Stimulated activated CD4-positive, alpha-beta T cell treated with anti-CD3 and anti-CD28 coated beads, Interleukin-15, amount 100 ng/mL, for 24 hours (primary cell): ENCODE results near the gene CDHR2.

Experiments
- DNase-seq: peaks from one replicate; pipeline ENCODE4 v3.0.0-alpha.2; 2020

The CDHR2 gene

DNA sequence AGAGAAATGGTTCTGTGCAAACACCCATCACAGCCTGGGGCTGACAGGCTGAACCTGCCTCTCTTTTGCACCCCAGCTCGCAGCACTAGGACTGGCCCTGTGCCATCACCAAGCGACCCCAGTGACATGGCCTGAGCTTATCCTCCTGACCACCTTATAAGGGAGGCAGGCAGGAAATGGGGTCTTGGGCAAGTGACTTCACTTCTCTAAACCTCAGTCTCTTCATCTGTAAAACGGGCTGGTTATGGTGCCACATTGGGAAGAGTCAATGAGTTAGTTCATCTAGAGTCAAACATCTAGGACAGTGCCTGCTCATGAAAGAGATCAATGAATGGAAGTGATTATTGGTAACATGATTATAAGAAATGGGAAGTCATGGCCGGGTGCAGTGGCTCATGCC, 75.0 kb downstream of the CDHR2 start:
- DNase-seq, result no peak

DNA sequence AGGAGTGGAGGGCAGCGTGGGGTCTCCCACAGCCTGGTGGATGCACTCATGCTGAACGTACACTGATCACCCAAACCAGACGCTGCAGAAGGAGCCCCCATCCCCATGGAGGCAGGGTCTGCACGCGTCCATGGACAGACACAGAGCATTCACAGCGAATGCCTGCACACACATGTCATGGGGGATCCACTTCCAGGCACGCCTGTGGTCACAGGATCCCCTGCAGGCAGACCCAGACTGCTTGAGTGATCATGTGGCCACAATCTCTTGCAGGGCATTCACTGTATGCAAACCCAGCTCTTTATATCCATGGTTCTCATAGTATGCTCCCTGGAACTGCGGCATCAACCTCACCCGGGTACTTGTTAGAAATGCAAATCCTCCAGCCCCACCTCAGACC, 75.8 kb downstream of the CDHR2 start:
- DNase-seq, result no peak

DNA sequence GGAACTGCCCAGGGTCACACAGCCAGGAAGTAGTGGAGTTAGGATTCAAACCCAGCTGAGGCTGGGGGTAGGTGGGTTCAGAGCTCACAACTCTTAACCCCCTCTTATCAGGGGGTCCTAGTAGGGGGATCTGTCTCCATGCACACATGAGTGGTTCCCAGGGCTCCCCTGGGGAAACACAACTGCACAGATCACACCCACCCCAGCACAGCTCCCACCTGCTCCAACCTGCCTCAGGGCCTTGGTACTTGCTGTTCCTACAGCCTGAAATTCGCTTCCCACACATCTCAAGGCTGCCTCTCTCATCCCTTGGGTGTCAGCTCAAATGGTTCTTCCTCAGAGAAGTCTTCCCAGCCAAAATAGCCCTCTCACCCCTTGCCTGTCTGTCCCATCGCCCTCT, 76.4 kb downstream of the CDHR2 start:
- DNase-seq, result no peak

DNA sequence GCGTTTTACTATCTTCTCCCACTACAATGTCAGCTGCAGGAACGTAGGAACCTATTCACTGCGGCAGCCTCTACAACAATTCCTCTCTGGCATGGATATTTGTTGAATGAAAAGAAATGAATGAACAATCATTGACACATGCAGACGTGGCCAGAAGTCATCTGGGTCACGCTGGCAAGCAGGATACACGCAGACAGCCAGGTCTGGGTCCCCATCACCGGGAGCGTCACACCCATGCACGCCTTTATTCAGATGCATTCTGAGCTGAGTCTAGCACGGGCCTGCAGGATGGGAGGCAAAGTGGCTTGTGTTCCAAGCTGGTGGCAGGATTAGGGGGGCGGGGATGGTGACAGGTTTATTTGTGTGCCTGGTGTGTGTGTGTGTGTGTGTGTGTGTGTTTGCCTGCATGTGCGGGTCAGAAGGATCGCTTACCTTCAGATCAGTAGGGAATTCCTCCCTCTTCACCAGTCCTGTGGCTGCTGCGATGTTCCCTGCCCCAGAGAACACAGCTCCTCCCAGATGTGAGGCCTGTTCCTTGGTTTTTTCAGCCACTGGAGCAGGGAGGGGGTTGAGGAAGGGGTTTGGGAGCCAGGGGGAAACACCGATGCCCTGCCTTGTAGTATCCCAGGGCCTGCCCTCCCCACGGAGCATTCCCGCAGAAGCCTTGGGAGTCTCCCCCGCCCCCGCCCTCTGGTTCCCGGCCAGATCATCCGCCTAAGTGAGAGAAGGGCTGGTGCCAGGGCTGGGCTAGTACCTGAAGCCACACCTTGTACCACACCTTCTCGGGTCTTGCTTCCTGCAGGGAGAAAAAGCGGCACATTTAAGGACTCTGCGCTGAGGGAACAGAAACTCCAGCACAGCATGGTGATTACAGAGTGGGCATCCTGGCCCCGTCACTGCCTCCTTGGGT, 77.1 kb downstream of the CDHR2 start:
- no peak for DNase-seq

DNA sequence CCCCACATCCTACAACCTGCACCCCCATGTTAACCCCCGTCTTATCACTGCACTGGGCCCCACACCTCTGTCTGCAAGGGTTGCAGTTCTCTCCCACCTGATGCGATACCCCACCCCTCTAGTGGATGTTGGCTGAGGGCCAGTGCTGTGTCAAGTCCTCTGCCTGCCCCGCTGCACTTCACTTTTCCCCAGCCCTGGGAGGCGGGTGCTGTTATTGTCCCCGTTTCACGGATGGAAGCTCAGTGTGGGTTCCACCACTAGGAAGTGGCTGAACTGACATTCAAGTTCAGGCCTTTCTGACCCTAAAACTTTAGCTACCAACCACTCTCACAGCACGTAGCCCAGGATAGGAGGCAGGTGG, 77.7 kb downstream of the CDHR2 start:
- DNase-seq, result no peak

DNA sequence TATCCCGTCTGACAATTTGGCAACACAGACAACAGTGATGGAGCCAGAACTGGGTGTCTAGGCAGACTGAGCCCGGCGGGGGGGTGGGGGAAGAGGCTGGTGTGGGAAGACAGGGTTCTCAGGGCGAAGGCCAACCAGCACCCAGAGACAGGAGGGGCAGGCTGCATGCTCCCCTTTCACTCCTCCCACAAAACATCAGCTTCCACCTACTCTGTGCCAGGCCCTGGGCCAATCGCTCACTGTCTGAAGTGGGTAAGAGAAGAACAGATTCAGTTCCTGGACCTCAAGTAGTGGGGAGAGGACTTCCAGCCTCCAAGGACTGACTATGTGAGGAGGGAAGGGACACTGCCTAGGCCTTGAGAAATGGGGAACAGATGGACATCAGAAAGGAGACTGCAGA, 78.4 kb downstream of the CDHR2 start:
- no peak for DNase-seq

DNA sequence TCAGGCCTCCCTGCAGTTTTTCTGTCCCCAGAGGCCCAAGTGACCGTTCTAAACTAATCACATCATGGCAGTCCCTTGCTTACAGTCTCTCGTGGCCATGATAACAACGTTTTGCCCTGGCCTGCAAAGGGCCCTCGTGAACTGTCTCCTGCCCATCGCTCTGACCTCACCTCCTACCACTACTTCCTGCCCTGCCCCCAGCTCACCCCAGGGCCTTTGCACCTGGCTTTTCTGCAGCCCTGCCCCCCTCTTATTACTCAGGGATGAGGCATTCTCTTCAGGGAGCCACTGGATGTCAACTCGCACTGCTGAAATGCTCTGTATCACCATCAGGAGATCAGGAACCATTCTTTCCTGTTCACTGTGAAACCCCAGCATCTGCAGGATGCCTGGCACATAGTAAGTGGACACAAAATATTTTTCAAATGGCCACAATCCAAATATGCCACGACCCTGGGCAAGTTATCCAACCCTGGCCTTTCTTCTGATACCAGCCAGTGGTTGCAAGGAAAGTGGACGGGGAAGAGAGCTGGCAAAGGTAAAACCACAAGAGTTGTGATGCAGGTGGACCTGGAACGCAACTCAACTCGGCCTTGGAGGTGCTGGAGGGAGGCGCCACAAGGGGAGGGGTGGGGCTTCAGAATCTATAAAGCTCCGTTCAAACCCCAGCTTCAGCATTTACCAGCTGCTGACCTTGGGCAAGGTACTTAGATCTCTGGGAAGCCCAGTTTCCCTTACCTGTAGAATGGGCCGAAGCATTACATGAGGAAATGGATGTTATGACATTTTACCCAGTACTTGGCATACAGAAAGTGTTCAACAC, 79.5 kb downstream of the CDHR2 start:
- DNase-seq, result no peak

DNA sequence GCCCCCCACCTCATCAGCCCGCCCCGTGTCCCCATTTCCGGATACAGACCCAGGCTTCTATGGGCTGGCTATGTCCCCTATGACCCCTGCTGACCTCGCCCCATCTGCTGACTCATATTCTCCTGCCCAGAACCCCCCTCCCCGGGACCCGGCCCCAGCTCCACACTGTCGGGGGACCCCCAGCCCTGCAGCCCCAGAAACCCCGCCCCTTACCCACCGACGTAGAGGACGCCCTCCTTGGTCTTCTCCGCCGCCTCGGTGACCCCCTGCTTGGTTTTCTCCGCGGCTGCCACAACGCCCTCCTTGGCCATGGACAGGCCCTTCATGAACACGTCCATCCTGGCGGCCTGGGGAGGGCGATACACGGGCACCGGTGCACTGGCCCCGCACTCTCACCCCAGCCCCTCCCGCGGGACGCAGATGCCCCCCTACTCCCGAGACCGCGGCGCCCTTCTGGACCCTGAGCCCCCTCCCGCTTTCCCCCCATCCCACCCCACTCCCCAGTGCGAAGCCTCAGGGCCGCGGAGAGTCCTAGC, 80.2 kb downstream of the CDHR2 start:
- no peak for DNase-seq

DNA sequence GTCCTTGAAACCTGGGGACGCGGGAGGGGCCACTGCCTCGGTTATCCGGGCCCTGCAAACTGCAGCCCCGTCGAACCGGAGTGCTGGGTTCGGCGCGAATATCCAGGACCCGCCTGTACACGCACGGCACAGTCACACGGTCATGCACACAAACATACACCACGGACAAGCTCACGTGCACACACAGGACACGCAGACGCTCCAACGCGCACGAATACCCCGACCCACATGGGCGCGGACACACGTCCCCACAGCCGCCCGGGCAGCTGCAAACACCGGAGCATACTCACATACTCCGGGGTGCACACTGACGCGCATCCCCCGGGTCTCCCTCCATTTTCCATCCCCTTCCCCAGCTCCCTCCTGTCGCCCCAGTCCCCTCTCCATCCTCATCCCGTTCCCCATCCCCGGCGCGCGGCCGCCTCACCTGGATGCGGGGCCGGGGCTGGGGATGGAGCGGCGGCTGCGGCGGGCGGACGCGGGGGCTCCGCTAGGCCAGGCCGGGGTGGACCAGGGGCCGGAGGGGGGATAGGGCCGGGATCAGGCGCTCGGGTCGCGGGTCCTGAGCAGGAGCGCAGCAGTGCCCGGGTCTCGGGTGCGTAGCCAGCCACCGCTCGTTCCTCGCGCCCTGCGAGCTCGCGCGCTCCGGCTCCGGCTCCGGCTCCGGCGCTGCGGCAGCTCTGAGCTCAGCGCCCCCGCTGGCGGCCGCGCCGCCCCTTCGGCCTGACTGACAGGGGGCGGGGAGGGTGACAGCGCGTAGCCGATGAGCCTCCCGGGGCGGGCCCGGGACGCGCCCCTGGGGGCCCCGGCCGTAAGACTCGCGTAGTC, 80.9 kb downstream of the CDHR2 start, which contains the start of the genes EIF4E1B and SNCB:
TSS of gene EIF4E1B (plus strand) at position 823 of the 828 bp plus-strand sequence. CDS start 12,113 bp downstream, outside the sequence.
TSS of gene SNCB (minus strand) at position 682 of the 828 bp plus-strand sequence. CDS start 880 bp downstream, outside the sequence.
- DNase-seq, result peak; percentile 78

DNA sequence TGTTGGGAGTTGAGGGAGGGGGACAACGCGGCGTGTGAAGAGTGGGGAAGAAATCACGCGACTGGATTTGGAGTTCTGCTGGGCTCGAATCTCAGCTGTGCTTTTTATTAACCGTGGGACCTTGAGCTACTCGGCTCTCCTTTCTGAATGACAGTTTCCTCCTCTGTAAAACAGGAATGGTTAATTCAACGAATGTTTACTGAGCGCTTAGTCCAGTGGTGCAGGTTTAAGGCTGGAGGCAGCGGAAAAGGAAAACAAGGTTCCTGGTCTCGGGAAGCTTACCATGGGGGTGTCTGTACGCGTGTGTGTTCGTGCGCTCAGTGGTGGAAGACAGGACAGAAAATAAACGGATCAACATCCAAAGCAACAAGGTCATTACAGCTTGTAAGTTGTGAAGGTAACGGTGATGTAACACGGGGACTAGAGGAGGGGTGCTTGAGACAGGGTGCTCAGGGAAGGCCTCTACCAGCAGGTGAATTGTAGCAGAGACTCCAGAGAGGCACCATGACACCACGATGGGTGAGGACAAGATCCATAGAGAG, 81.6 kb downstream of the CDHR2 start:
- DNase-seq, result no peak

DNA sequence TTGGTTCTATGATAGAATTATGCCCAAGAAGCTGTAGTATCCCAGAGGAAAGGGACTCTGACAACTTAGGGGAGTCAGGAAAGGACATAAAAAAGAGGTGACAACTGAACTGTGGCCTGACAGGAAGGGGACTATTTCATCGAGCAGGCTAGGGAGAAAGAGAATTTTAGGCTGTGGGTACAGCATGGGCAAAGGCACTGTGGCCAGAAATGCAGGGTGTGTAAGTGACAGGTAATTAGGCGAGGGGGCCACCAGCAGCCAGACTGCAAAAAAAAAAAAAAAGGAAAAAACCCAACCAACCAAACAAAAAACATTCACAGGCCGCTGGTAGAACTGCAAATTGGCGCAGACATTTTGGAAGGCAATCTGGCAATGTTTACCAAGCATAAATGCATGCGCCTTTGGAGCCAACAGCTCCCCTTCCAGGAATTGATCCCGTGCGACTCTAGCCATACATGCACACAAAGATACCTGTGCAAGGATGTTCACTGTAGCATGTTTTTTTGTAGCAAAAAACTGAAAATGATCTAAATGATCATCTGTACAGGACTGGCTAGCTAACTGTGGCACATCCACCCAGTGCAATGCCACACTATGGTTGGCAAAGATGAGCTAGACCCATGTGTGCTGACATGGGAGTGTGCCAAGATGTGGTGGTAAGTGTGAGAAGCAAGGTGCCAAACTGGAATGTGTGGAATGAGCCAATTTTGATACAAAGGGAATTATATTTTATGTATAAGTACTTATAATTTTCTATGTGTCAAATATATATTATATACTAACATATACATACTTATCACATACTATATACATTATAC, 82.5 kb downstream of the CDHR2 start:
- no peak for DNase-seq

DNA sequence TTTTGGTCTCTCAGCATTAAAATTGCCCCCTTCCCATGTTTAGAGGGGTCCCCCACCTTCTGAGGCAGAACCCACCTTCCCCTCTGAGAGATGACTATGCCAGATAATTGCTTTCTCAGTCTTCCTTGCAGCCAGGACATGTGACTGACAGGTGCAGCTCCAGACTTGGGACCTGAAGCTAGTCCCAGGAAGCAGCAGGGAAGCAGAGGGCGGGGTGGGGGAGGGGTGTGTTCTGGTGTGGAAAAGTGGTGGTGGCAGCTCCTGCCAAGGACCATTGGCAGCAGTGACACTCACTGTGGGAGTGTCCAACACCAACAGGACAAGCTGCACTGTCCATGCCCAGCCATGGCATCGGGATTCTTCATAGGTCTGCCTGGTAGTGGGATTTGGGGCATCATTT, 83.6 kb downstream of the CDHR2 start:
- no peak for DNase-seq

DNA sequence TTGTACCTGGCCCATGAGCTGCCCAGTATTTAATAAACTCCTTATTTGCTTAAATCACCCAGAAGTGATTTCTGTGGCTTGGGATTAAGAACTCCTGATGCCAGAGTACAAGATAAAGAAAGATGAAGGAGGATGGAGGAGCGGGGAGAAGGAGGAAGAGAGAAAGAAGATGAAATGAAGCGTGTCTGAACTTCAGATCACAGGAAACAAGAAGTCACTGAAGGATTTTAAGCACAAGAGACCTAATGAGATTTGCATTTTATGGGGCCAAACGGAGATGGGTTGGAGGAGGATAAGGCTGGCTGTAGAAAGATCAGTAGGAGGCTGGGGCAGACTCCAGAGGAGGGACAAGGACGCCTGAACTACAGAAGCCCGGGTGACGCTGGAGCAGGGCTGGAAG, 84.5 kb downstream of the CDHR2 start:
- no peak for DNase-seq

DNA sequence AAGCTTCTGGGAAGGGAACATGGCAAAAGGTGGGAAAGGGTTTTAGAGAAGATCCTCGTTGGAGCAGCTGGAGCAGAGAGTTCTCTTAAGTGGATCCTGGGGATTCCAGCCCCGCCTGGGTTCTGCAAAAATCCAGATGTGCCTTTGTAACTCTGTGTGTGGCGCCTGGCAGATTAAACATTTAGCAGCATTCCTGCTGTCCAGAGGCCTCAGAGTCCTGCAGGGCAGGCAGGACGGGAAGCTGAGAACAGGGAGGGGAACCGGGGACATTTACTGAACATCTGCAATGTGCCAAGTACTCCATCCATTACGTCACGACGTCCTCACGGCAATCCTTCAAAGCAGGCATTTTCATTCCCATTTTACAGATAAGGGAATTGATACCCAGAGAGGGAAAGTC, 87.3 kb downstream of the CDHR2 start:
- DNase-seq, result no peak

DNA sequence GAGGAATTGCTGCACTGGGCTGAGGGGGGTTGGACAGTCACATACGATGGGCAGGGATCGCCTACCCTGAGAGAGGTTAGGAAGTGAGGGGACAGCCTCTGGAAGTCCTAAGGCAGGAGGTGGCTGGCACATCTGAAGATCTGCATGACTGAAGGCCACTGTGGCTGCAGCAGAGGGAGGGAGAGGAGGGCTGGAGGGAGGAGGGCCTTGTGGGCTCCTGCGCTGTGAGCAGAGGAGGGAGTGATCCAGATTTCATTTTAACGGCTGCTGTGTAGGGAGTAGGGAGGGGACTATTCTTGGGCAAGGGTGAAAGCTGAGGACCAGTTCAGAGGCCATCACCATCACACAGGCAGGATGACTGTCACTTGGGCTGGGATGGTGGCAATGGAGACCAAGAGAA, 88.4 kb downstream of the CDHR2 start:
- no peak for DNase-seq

DNA sequence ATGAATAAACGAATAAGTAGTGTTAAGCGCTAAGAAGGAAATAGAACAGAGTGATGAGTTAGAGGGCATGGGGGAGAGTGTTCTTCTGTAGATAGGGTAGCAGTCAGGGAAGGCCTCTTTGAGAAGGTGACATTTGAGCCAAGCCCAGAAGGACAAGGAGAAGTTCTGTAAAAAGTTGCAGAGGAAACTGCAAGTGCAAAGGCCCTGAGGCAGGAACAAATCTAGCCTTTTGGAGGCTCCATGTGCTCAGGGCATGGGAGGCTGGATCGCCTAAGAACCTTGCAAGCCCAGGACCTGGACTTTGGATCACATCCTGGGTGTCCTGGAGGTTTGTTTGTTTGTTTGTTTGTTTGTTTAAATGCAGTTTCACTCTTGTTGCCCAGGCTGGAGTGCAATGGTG, 89.3 kb downstream of the CDHR2 start:
- no peak for DNase-seq

DNA sequence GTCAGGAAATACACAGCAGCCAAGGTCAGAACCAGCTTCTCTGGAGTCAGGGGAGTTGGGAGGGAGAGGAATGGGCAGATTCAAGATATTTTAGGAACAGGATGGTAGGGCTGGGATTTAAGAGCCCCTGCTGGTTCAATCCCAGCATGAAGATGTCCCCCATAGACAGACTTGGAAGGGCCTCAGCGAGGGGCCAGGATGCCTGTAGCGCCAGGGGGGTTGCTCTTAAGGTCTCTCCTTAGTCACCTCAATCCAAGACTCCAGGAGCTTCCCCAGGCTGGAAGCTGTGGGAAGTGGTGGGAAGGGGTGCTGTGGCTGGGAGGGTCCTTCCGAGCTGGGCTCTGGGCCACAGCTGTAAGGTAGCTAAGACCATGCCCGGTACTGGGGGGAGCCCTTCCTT, 90.1 kb downstream of the CDHR2 start:
- DNase-seq, result no peak

DNA sequence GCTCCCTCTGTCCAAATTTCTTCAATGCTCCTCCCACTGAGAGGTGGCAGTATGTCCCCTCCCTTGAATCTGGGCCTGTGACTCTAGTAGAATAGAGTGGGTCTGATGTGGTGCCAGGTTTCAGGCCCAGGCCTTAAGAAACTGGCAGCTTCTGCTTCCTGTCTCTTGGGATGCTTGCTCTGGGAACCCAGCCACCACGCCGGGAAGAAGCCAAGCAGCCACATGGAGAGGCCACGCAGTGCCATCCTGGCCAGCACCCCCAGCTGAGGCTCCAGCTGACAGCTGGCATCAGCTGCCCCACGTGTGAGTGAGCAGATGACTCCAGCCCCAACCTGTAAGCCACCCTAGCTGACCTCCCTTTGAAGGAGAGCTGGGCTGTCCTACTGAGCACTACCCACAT, 90.8 kb downstream of the CDHR2 start:
- DNase-seq, result no peak

DNA sequence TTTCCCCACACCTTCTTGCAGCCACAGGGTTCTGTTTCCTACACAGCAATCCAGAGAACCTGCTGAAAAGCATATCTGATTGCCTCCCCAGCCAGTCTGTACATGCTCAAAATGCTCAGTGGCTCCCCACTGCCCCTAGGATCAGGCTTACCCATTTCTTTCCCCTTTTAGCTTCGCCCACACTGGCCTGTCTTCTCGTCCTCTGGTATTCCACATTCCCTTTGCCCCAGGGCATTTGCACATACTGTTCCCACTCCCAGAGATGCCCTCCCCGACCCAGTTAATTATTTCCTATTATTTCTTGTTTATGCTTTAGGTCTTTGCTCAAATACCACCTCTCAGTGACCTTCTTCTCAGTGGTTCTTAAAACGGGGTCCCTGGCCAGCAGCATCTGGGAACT, 91.5 kb downstream of the CDHR2 start:
- no peak for DNase-seq

DNA sequence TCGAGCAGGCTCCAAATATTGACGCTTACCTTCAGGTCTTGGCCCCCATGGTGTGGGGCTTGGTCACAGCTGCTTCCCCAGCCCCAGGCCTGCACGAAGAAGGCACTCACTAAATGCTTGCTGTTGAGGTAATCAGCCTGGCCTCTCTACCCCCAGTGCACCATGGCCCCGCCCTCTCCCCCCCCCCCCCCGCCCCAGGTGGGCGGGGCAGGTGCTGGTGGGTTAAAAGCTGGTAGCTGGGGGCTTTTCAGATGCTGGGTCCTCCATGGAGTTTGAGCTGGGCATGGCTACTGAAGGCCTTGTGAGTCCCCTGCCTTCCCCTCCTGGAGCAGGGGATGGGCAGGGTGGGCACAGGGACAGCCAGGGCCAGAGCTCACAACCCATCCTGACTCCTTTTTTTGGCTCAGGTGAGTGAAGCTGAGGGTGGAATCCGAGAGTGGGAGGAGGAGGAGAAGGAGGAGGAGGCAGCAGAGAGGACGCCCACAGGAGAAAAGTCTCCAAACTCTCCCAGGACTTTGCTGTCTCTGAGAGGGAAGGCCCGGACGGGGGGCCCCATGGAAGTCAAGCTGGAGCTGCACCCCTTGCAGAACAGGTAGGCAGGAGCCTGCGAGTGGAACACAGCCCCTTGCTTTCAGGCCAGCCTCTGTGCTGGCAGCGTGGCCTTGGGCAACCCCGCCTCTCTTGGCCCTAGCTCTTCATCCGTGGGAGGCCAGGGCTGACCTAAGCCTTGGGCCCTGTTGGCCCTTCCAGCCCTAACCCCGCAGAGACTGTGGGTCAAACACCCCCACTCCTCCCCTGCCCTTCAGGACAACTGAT, 93.7 kb downstream of the CDHR2 start:
- no peak for DNase-seq
